ENCODE measurements around the gene BZW1.
"Not testable (repeated sequence)": the region's sequence is repeated elsewhere in the genome, so short reads cannot be mapped to it uniquely, and the experiment has no call there.

Gene BZW1

DNA sequence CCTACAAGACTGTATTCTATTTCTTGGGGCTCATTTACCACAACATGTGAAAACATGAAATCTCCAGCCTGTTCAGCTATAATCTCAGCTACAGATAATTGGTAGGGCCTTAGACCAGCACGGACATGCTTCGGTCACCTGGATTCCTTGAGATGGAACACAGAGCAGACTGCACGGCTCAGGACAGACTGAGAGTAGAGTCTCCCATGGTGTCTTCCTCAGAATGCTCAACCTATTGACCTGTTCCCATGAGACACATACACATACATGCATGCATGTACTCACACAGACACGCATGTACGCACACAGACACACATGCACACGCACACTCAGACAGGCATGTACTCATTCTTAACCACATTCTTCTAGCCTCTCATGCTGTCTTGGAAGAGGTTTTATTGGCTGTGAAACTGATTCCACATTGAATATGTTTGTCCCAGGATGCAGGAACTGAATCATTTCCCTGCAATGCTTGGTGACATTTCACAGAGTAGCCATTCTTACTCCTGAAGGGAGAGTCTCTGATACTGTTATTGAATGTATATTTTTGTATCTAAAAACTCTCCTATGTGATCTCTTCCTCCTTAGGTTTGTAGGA lies 23.5 kb upstream of the BZW1 start:
- no peaks in the 10 kb centered on the region for H3K36me3 ChIP-seq (ENCODE audit: control insufficient read depth, insufficient read depth, low read length)
- no peak overlapping the region for H3K27ac ChIP-seq (ENCODE audit: insufficient read depth, low read depth, low read length, poor library complexity, severe bottlenecking)
- 94 to 97% methylated on average over 6 of the region's 6 CpGs for WGBS, 2 experiments
- H3K4me3 ChIP-seq (ENCODE audit: insufficient read depth, low read depth, low read length) = no peak overlapping the region
- H3K4me1 ChIP-seq (ENCODE audit: control insufficient read depth, insufficient read depth, low read length) = no peaks in the 10 kb centered on the region
- no peaks in the 10 kb centered on the region for H3K27me3 ChIP-seq (ENCODE audit: control insufficient read depth, insufficient read depth, low read length, poor library complexity, severe bottlenecking)
- H3K9me3 ChIP-seq (ENCODE audit: control insufficient read depth, low read length) = no peaks in the 10 kb centered on the region

DNA sequence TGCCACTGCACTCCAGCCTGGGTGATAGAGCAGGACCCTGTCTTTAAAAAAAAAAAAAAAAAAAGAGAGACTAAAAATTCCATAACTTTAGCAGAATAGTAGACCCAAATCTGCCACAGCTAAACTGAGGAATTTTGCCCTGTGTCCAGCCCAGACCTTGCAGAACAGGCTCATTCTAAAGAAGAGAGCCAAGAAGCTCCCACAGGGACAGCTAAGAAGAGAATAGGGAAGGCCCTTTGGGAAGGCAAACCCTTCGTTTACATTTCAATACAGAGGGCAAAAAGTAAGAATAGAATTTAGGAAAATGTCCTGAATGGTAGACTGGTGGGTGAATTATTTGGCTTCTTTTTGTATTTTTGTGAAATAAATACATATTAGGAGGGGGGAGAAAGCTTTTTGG lies 21.5 kb upstream of the BZW1 start:
- Histone ChIP-seq H3K27ac (ENCODE audit: insufficient read depth, low read depth, low read length, poor library complexity, severe bottlenecking) (no peak overlapping the region), H3K4me1 (ENCODE audit: control insufficient read depth, insufficient read depth, low read length) (no peaks in the 10 kb centered on the region), H3K9me3 (ENCODE audit: control insufficient read depth, low read length) (no peaks in the 10 kb centered on the region), H3K27me3 (ENCODE audit: control insufficient read depth, insufficient read depth, low read length, poor library complexity, severe bottlenecking) (no peaks in the 10 kb centered on the region), H3K36me3 (ENCODE audit: control insufficient read depth, insufficient read depth, low read length) (no peaks in the 10 kb centered on the region), H3K4me3 (ENCODE audit: insufficient read depth, low read depth, low read length) (no peak overlapping the region)
- WGBS, 2 experiments = 0 to 13% methylated on average over 1 of the region's 1 CpG

DNA sequence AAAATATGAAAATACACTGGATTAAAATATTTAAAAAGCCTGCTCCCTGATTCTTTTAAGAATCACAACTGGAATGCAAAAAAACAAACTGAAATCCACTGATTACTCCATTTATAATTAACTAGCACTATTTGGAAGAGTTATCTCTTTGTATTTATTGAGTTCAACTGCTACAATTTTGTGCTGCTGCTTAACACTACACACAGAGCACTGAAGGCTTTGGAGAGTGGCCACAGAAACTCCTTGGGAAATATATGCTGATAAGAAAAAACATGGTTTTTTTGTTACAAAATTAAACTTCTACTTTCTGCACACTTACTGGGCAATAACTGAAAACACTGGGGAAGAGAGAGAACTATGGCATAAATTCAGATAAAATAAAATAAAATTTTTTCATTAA lies 19.8 kb upstream of the BZW1 start:
- Histone ChIP-seq H3K9me3 (ENCODE audit: control insufficient read depth, low read length) (no peaks in the 10 kb centered on the region), H3K36me3 (ENCODE audit: control insufficient read depth, insufficient read depth, low read length) (no peaks in the 10 kb centered on the region), H3K27me3 (ENCODE audit: control insufficient read depth, insufficient read depth, low read length, poor library complexity, severe bottlenecking) (no peaks in the 10 kb centered on the region), H3K27ac (ENCODE audit: insufficient read depth, low read depth, low read length, poor library complexity, severe bottlenecking) (no peak overlapping the region), H3K4me3 (ENCODE audit: insufficient read depth, low read depth, low read length) (no peak overlapping the region), H3K4me1 (ENCODE audit: control insufficient read depth, insufficient read depth, low read length) (no peaks in the 10 kb centered on the region)

DNA sequence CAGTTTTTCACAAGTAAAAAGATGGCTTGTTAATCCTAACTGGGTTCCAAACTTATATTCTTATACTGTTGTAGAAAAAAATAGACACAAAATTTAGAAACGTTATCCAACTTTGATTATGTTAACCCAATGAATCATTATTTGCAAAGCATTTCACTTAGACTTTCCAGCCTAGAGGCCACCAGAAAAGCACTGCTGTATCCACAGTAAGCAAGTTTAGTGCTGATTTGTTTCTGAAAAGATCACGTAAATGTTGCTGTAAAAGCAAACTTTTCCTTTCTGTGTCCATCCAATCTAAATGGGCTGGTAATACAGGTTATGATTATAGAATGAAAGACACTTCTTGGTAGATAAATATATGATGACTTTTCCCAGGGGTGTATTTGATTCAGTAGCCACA lies 17.6 kb upstream of the BZW1 start:
- Histone ChIP-seq H3K4me3 (ENCODE audit: insufficient read depth, low read depth, low read length) (no peak overlapping the region), H3K27me3 (ENCODE audit: control insufficient read depth, insufficient read depth, low read length, poor library complexity, severe bottlenecking) (no peaks in the 10 kb centered on the region), H3K27ac (ENCODE audit: insufficient read depth, low read depth, low read length, poor library complexity, severe bottlenecking) (no peak overlapping the region), H3K36me3 (ENCODE audit: control insufficient read depth, insufficient read depth, low read length) (no peaks in the 10 kb centered on the region), H3K4me1 (ENCODE audit: control insufficient read depth, insufficient read depth, low read length) (no peaks in the 10 kb centered on the region), H3K9me3 (ENCODE audit: control insufficient read depth, low read length) (no peaks in the 10 kb centered on the region)
- WGBS, 2 experiments = 87 to 96% methylated on average over 2 of the region's 2 CpGs

DNA sequence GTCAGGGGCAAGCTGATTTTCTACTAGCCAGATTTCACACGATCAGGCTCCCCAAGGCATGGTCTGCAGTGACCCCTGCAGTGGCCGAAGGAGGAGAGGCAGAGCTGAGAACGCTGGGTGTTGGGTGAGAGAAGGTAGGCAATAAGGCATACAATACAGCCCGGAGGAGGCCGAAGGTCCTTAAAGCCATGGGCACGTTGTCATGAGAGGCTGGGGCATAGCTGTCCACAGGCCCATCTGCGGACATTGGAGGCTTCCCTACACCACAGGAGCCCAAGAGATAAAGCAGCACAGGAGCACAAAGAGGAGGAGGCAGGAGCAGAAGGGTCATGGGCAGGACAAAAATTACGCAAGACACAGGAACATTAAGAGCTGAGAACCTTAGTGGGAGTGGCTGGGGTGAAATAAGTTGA lies 16.7 kb upstream of the BZW1 start:
- WGBS, 2 experiments = 74 to 75% methylated on average over 8 of the region's 8 CpGs
- H3K36me3 ChIP-seq (ENCODE audit: control insufficient read depth, insufficient read depth, low read length) = no peaks in the 10 kb centered on the region
- no peak overlapping the region for H3K27ac ChIP-seq (ENCODE audit: insufficient read depth, low read depth, low read length, poor library complexity, severe bottlenecking)
- no peaks in the 10 kb centered on the region for H3K4me1 ChIP-seq (ENCODE audit: control insufficient read depth, insufficient read depth, low read length)
- no peaks in the 10 kb centered on the region for H3K27me3 ChIP-seq (ENCODE audit: control insufficient read depth, insufficient read depth, low read length, poor library complexity, severe bottlenecking)
- no peak overlapping the region for H3K4me3 ChIP-seq (ENCODE audit: insufficient read depth, low read depth, low read length)
- H3K9me3 ChIP-seq (ENCODE audit: control insufficient read depth, low read length) = no peaks in the 10 kb centered on the region

DNA sequence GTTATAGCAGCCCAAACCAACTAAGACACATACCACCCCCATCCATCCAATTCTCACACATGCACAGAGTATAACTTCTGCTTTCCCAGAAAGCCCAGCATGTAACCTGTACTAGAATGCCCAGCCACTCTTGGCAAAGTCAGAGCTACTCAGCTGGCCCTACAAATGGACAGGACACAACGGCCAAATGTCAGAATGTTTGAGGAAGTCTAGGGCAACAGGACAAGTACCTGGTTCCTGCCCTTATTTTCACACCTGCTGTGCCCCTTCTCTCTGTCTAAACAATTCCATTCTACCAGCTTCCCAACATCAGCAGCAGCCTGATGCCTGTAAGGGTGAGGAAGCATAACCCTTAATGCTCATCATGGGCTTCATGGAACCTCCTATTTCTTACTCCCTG lies 15.1 kb upstream of the BZW1 start:
- Histone ChIP-seq H3K9me3 (ENCODE audit: control insufficient read depth, low read length) (no peaks in the 10 kb centered on the region), H3K36me3 (ENCODE audit: control insufficient read depth, insufficient read depth, low read length) (no peaks in the 10 kb centered on the region), H3K4me3 (ENCODE audit: insufficient read depth, low read depth, low read length) (no peak overlapping the region), H3K4me1 (ENCODE audit: control insufficient read depth, insufficient read depth, low read length) (no peaks in the 10 kb centered on the region), H3K27me3 (ENCODE audit: control insufficient read depth, insufficient read depth, low read length, poor library complexity, severe bottlenecking) (no peaks in the 10 kb centered on the region), H3K27ac (ENCODE audit: insufficient read depth, low read depth, low read length, poor library complexity, severe bottlenecking) (no peak overlapping the region)
- WGBS, 2 experiments = 73 to 84% methylated on average over 1 of the region's 1 CpG

DNA sequence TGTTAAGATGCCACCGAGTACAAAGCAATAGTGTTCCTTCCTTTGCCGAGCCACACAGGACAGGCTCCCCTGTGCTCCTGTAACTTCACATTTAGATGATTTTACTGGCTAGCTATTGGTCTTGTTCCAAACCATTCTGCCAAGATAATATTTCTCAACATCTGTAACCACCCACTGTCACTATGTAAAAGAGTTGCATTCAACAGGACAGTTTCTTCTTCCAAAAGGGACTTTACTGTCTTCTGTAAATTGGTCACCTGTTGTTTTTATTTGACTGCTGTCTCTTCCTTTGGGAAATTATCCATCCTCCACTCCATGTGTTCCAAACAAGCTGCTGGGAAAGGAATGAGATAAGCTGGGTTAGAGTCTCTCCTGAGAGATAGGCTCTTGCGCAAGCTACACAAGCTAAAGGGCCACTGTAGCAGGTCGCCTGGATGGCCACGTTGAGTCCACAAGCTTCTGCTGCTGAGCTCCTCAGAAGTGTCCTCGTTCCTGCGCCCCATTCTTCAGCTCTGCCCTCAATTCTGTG lies 14.4 kb upstream of the BZW1 start:
- Histone ChIP-seq H3K27me3 (ENCODE audit: control insufficient read depth, insufficient read depth, low read length, poor library complexity, severe bottlenecking) (no peaks in the 10 kb centered on the region), H3K4me1 (ENCODE audit: control insufficient read depth, insufficient read depth, low read length) (no peaks in the 10 kb centered on the region), H3K27ac (ENCODE audit: insufficient read depth, low read depth, low read length, poor library complexity, severe bottlenecking) (no peak overlapping the region), H3K4me3 (ENCODE audit: insufficient read depth, low read depth, low read length) (no peak overlapping the region), H3K36me3 (ENCODE audit: control insufficient read depth, insufficient read depth, low read length) (no peaks in the 10 kb centered on the region), H3K9me3 (ENCODE audit: control insufficient read depth, low read length) (no peaks in the 10 kb centered on the region)
- WGBS, 2 experiments = 93 to 94% methylated on average over 7 of the region's 7 CpGs

DNA sequence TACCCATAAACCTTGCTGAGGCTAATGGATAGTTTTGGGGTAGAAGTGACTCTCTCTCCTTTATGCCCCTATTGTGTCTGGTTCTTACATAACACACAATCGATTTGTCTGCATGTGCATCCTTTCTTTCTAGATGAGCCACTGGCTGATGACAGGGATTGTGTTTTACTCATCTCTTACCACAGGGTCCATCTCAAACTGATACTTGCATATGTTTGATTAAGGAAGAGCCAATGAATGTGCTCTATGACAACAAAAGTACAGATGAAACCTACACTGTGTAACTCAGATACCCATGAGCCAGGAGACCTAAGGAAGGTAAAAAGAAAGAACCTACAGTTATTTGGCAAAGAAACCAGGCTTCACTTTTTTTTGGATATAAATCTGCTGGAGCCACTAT lies 13.2 kb upstream of the BZW1 start:
- no peaks in the 10 kb centered on the region for H3K36me3 ChIP-seq (ENCODE audit: control insufficient read depth, insufficient read depth, low read length)
- 97 to 100% methylated on average over 1 of the region's 1 CpG for WGBS, 2 experiments
- H3K27me3 ChIP-seq (ENCODE audit: control insufficient read depth, insufficient read depth, low read length, poor library complexity, severe bottlenecking) = no peaks in the 10 kb centered on the region
- no peak overlapping the region for H3K27ac ChIP-seq (ENCODE audit: insufficient read depth, low read depth, low read length, poor library complexity, severe bottlenecking)
- no peaks in the 10 kb centered on the region for H3K9me3 ChIP-seq (ENCODE audit: control insufficient read depth, low read length)
- no peaks in the 10 kb centered on the region for H3K4me1 ChIP-seq (ENCODE audit: control insufficient read depth, insufficient read depth, low read length)
- H3K4me3 ChIP-seq (ENCODE audit: insufficient read depth, low read depth, low read length) = no peak overlapping the region

DNA sequence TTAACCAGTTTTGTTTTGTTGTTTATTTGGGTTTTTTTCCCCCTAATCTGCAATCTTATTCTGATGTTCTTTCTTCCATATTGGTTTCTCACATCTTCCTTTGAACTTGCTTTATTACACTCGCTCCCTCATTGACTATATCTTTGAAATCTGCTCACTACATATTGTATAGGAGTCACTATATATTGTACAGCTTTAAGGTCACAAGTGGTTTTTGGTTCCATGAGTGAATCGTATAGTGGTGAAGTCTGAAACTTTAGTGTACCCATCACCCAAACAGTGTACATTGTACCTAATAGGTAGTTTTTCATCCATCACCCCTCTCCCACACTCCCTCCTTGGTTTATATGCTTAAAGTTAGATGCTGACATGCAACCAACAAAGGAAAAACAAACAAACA lies 11.3 kb upstream of the BZW1 start:
- no peak overlapping the region for H3K4me3 ChIP-seq (ENCODE audit: insufficient read depth, low read depth, low read length)
- no peak overlapping the region for H3K27ac ChIP-seq (ENCODE audit: insufficient read depth, low read depth, low read length, poor library complexity, severe bottlenecking)
- H3K9me3 ChIP-seq (ENCODE audit: control insufficient read depth, low read length) = no peaks in the 10 kb centered on the region
- H3K27me3 ChIP-seq (ENCODE audit: control insufficient read depth, insufficient read depth, low read length, poor library complexity, severe bottlenecking) = no peaks in the 10 kb centered on the region
- WGBS, 2 experiments = 93 to 100% methylated on average over 1 to 2 of the region's 2 CpGs
- H3K4me1 ChIP-seq (ENCODE audit: control insufficient read depth, insufficient read depth, low read length) = no peaks in the 10 kb centered on the region
- H3K36me3 ChIP-seq (ENCODE audit: control insufficient read depth, insufficient read depth, low read length) = no peaks in the 10 kb centered on the region

DNA sequence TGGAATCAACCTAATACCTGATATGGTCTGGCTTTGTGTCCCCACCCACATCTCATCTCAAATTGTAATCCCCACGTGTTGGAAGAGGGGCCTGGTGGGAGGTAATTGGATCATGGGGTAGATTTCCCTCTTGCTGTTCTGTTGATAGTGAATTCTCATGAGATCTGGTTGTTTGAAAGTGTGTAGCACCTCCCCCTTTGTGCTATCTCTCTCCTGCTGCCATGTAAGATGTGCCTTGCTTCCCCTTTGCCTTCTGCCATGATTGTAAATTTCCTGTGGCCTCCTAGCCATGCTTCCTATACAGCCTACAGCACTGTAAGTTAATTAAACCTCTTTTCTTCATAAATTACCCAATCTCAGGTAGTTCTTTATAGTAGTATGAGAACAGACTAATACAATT lies 10.3 kb upstream of the BZW1 start:
- H3K4me1 ChIP-seq (ENCODE audit: control insufficient read depth, insufficient read depth, low read length); H3K27ac ChIP-seq (ENCODE audit: insufficient read depth, low read depth, low read length, poor library complexity, severe bottlenecking); H3K36me3 ChIP-seq (ENCODE audit: control insufficient read depth, insufficient read depth, low read length); H3K4me3 ChIP-seq (ENCODE audit: insufficient read depth, low read depth, low read length); H3K9me3 ChIP-seq (ENCODE audit: control insufficient read depth, low read length); H3K27me3 ChIP-seq (ENCODE audit: control insufficient read depth, insufficient read depth, low read length, poor library complexity, severe bottlenecking): not testable (repeated sequence)
- WGBS, 2 experiments = no CpG with 5 or more reads among the region's 1 CpG

All from ectodermal cell (in vitro differentiated cells).